GM12878 (cell line): ENCODE data around the gene MFSD6. TPM values are rescaled to one million over a fixed set of nuclear protein-coding genes. Genes with fewer than 3 reads are reported as not detected.

Experiments used
- ATAC-seq: fragments of 200-7000 bp; cut with Tn5 transposase; 3 replicates; pipeline ENCODE4 v1.9.1; 2020; ENCODE audit warnings: mild to moderate bottlenecking, moderate library complexity
- Bru-seq: library from RNA; stranded (reverse); fragments of 400-500 nt; gene quantifications from one replicate; lab custom pipeline; 2021; lab: Mats Ljungman, UMichigan
- BruChase-seq, 2 experiments: library from RNA; stranded (reverse); fragments of 400-500 nt; gene quantifications; one replicate each; lab custom pipeline; 2021; lab: Mats Ljungman, UMichigan
- BruUV-seq: library from RNA; stranded (reverse); fragments of 400-500 nt; replicated peaks from 2 replicates; lab custom pipeline; 2021; lab: Mats Ljungman, UMichigan
- CTCF ChIA-PET: fragments of 300-600 bp; sonication (Branson Sonifier 250); formaldehyde crosslinking; extraction: SDS; loops from one replicate; lab custom pipeline; 2021; ENCODE audit warnings: inconsistent platforms; lab: Yijun Ruan, JAX
- POLR2A ChIA-PET: fragments of 350-600 bp; formaldehyde crosslinking; extraction: SDS; loops from one replicate; lab custom pipeline; 2021; ENCODE audit warnings: inconsistent platforms; lab: Charles Lee
- RAD21 ChIA-PET: fragments of 300-600 bp; sonication (Branson Sonifier 250); formaldehyde crosslinking; loops from one replicate; lab custom pipeline; 2023; ENCODE audit warnings: antibody characterized with exemption; ENCODE audit not compliant: unreplicated experiment; lab: Charles Lee
- SMC1A ChIA-PET: fragments of 300-600 bp; sonication (Branson Sonifier 250); formaldehyde crosslinking; loops from one replicate; lab custom pipeline; 2023; ENCODE audit not compliant: unreplicated experiment, uncharacterized antibody; lab: Charles Lee
- DNase-seq: peaks from one replicate; pipeline ENCODE4 v3.0.0-alpha.2; 2011; ENCODE audit warnings: low read depth, low spot score
- FAIRE-seq: peaks from 3 replicates; lab custom pipeline; 2011; peaks lifted over from hg19 to GRCh38; lab: Jason Lieb, UNC
- H2AFZ ChIP-seq: 2 replicates; pipeline ENCODE4 v1.6.0; 2011; ENCODE audit warnings: low read depth, low read length, control low read depth; ENCODE audit not compliant: control insufficient read depth
- H3K27ac ChIP-seq: 2 replicates; pipeline ENCODE4 v1.5.1; 2011; ENCODE audit warnings: control low read depth; ENCODE audit not compliant: control insufficient read depth, insufficient read depth
- H3K27me3 ChIP-seq, 2 experiments: replicated peaks in 1 of 2; 2 replicates each; pipeline versions ENCODE4 v1.6.0 to v1.6.1; 2011; ENCODE audit warnings: low read length in 1 of 2; ENCODE audit not compliant: control insufficient read depth in 2 of 2, insufficient read depth in 2 of 2
- H3K36me3 ChIP-seq, 2 experiments: 2 replicates each; pipeline ENCODE4 v1.5.1; 2011; ENCODE audit warnings: low read length in 1 of 2; ENCODE audit not compliant: control insufficient read depth in 2 of 2, insufficient read depth in 2 of 2
- H3K4me1 ChIP-seq: 2 replicates; pipeline ENCODE4 v1.6.1; 2011; ENCODE audit warnings: mild to moderate bottlenecking, low read length, moderate library complexity, mixed read lengths; ENCODE audit not compliant: control insufficient read depth, insufficient read depth
- H3K4me2 ChIP-seq: 2 replicates; pipeline ENCODE4 v1.6.0; 2011; ENCODE audit warnings: control low read depth; ENCODE audit not compliant: control insufficient read depth, insufficient read depth
- H3K4me3 ChIP-seq: fragments of 200-600 bp; sonication (generic); 2 replicates; pipeline ENCODE4 v1.5.1; 2016
- H3K79me2 ChIP-seq: 2 replicates; pipeline ENCODE4 v1.6.0; 2011; ENCODE audit warnings: low read length; ENCODE audit not compliant: control insufficient read depth, insufficient read depth
- H3K9ac ChIP-seq: 2 replicates; pipeline ENCODE4 v1.8.0; 2011; ENCODE audit warnings: low read length, control low read depth, mixed read lengths; ENCODE audit not compliant: control insufficient read depth, insufficient read depth
- H3K9me3 ChIP-seq: replicated peaks from 3 replicates; pipeline ENCODE4 v1.5.1; 2011; ENCODE audit warnings: mild to moderate bottlenecking, low read length; ENCODE audit not compliant: control insufficient read depth, insufficient read depth
- H4K20me1 ChIP-seq: 2 replicates; pipeline ENCODE4 v1.6.0; 2011; ENCODE audit not compliant: control insufficient read depth, insufficient read depth
- CHD1 ChIP-seq: IDR thresholded peaks from 2 replicates; pipeline ENCODE4 v1.6.1; 2012; ENCODE audit warnings: low read depth, low read length, improper control_type of control experiment
- EP300 ChIP-seq, 2 experiments: fragments of 150-350 bp in 1 of 2; IDR thresholded peaks; 2 replicates each; pipeline ENCODE4 v1.6.1; 2011 to 2012; ENCODE audit warnings: low read depth in 2 of 2, low read length in 2 of 2, borderline replicate concordance in 1 of 2, improper control_type of control experiment in 1 of 2, inconsistent platforms in 1 of 2; ENCODE audit not compliant: control insufficient read depth in 1 of 2
- JUNB ChIP-seq: IDR thresholded peaks from 2 replicates; pipeline ENCODE4 v1.6.1; 2016; ENCODE audit warnings: antibody characterized with exemption, mild to moderate bottlenecking
- KAT2A ChIP-seq: conservative IDR thresholded peaks from 2 replicates; pipeline ENCODE4 v1.6.1; 2011; ENCODE audit warnings: low read depth, low read length; ENCODE audit not compliant: control insufficient read depth
- KLF5 ChIP-seq: fragments of 450-650 bp; IDR thresholded peaks from 2 replicates; pipeline ENCODE4 v1.6.1; 2014; ENCODE audit warnings: mild to moderate bottlenecking; ENCODE audit not compliant: partially characterized antibody
- MEF2B ChIP-seq: fragments of 450-650 bp; IDR thresholded peaks from 2 replicates; pipeline ENCODE4 v1.6.1; 2018; ENCODE audit warnings: mild to moderate bottlenecking, moderate library complexity; ENCODE audit not compliant: partially characterized antibody, poor library complexity, severe bottlenecking
- MTA3 ChIP-seq: IDR thresholded peaks from 2 replicates; pipeline ENCODE4 v1.6.1; 2012; ENCODE audit warnings: low read length, inconsistent platforms, borderline replicate concordance
- RB1 ChIP-seq: fragments of 450-650 bp; formaldehyde crosslinking; IDR thresholded peaks from 2 replicates; pipeline ENCODE4 v1.6.1; 2017; ENCODE audit warnings: mild to moderate bottlenecking, borderline replicate concordance
- SMC3 ChIP-seq: IDR thresholded peaks from 2 replicates; pipeline ENCODE4 v1.6.1; 2011; ENCODE audit warnings: low read length, improper control_type of control experiment, borderline replicate concordance
- ZBED1 ChIP-seq: IDR thresholded peaks from 2 replicates; pipeline ENCODE4 v1.6.1; 2016; ENCODE audit warnings: borderline replicate concordance
- ZNF217 ChIP-seq: fragments of 450-650 bp; IDR thresholded peaks from 2 replicates; pipeline ENCODE4 v1.6.1; 2017; ENCODE audit warnings: antibody characterized with exemption, mild to moderate bottlenecking
- ZNF24 ChIP-seq: fragments of 450-650 bp; IDR thresholded peaks from 2 replicates; pipeline ENCODE4 v1.6.1; 2017; ENCODE audit warnings: antibody characterized with exemption, mild to moderate bottlenecking
- WGBS: methylation state at CpG from one replicate; pipeline ENCODE4 v1.1.6; 2016; ENCODE audit warnings: low lambda C conversion rate; ENCODE audit not compliant: insufficient replicate concordance, insufficient coverage; ENCODE audit errors: missing lambda C conversion rate; 5-methylcytosine and 5-hydroxymethylcytosine counted together
- in situ Hi-C: fragments of 300-500 bp; cut with MboI; formaldehyde crosslinking; loops from 9 replicates; pipeline ENCODE4 v1.14.3; 2018; ENCODE audit warnings: mixed read lengths
- intact Hi-C: fragments of 100-400 bp; cut with micrococcal nuclease; formaldehyde crosslinking; loops from one replicate; pipeline ENCODE4 v1.14.2; 2022; ENCODE audit not compliant: unreplicated experiment
- long read RNA-seq, 2 experiments: library from polyadenylated mRNA; unstranded; transcript quantifications; one replicate each; pipeline ENCODE4 v2.0.0, GENCODE V29; 2019 to 2020
- polyA minus RNA-seq, 3 experiments: library from RNA; depleted of rRNA, polyadenylated mRNA; stranded (reverse); fragments of >200 nt; gene quantifications; 2 replicates each; pipeline ENCODE4 v1.2.3, GENCODE V29; 2011
- polyA plus RNA-seq, 11 experiments: library from polyadenylated mRNA; depleted of rRNA in 4 of 11; unstranded in 6 of 11; stranded (reverse) in 5 of 11; fragments of >200 nt; fragmentation: Nextera tagmentation in 4 of 11; fragmentation: Illumina TruSeq in 1 of 11; extraction: Ambion mirVana in 4 of 11; extraction: Trizol in 1 of 11; gene quantifications; 1 replicate in 1 of 11; 2 replicates in 10 of 11; pipeline versions ENCODE4 v1.2.1 to v1.2.3, GENCODE V29; 2011 to 2016; ENCODE audit warnings: inconsistent platforms in 2 of 11, missing spikeins in 2 of 11, low read depth in 1 of 11
- total RNA-seq, 4 experiments: library from RNA; depleted of rRNA in 3 of 4; stranded (reverse); fragments of >200 nt in 3 of 4; fragmentation: Illumina TruSeq in 1 of 4; extraction: Trizol in 1 of 4; gene quantifications; 2 replicates each; pipeline versions ENCODE4 v1.2.1 to v1.2.3, GENCODE V29; 2013 to 2021
- TF ChIP-seq, protein P1 (sequence below): fragments of 450-650 bp; IDR thresholded peaks from 2 replicates; pipeline ENCODE4 v1.6.1; 2017; ENCODE audit warnings: low read depth, mild to moderate bottlenecking, moderate library complexity

Gene MFSD6
- total RNA-seq (2013; cell fraction: nucleolus; rRNA removed), result 50.7 and 65.8 TPM in 2 replicates
- total RNA-seq (2014; rRNA removed) (38.3 and 38.6 TPM in 2 replicates), total RNA-seq (2014; rRNA removed; fragmentation: Illumina TruSeq; extraction: Trizol) (20.6 and 21.5 TPM in 2 replicates), total RNA-seq (2021) (42.6 and 44.1 TPM in 2 replicates), polyA plus RNA-seq (2011; rRNA removed) (20.9 and 25.8 TPM in 2 replicates), polyA plus RNA-seq (2014; fragmentation: Illumina TruSeq; extraction: Trizol) (32.2 and 32.5 TPM in 2 replicates), polyA plus RNA-seq (2014; fragmentation: Nextera tagmentation; extraction: Ambion mirVana) (10 to 100 TPM in 1 of 2 experiments, 1 to 10 TPM in 1; 6.7 to 10.3 TPM), polyA plus RNA-seq (2014; rRNA removed) (26.9 and 29.5 TPM in 2 replicates), polyA plus RNA-seq (2016; fragmentation: Nextera tagmentation; extraction: Ambion mirVana) (10 to 100 TPM; 19.5 to 34.4 TPM), polyA minus RNA-seq (2011; rRNA and poly(A)+ RNA removed) (37.5 and 45.6 TPM in 2 replicates), Bru-seq, nascent RNA (percentile 71 among the genes with signal in this experiment), BruChase-seq, experiment 1, labeled RNA remaining after a 6-hour chase (percentile 58 among the genes with signal in this experiment), BruChase-seq, experiment 2, labeled RNA remaining after a 2-hour chase (percentile 60 among the genes with signal in this experiment)
- polyA plus RNA-seq (2011; ENCODE audit: low read depth), result 12.2 TPM
- 19.6 and 22.2 TPM in 2 replicates for polyA plus RNA-seq (2011; cell fraction: cytosol; rRNA removed)
- 12.9 and 13.6 TPM in 2 replicates for polyA plus RNA-seq (2011; cell fraction: nucleus; rRNA removed)
- polyA plus RNA-seq (2012), result 19.4 and 20.9 TPM in 2 replicates
- 12.7 and 12.8 TPM in 2 replicates for polyA minus RNA-seq (2011; cell fraction: cytosol; rRNA and poly(A)+ RNA removed)
- 23.7 and 42.4 TPM in 2 replicates for polyA minus RNA-seq (2011; cell fraction: nucleus; rRNA and poly(A)+ RNA removed)
- long read RNA-seq, experiment 1, full-length matches to known transcripts, result 2 of 4 reads
- long read RNA-seq, experiment 1, partial matches to known transcripts, result 0 of 4 reads
- long read RNA-seq, experiment 1, other reads (novel, unspliced or antisense), result 2 of 4 reads
- long read RNA-seq, experiment 2, full-length matches to known transcripts, result 2 of 41 reads
- long read RNA-seq, experiment 2, partial matches to known transcripts, result 9 of 41 reads
- long read RNA-seq, experiment 2, other reads (novel, unspliced or antisense), result 30 of 41 reads

DNA sequence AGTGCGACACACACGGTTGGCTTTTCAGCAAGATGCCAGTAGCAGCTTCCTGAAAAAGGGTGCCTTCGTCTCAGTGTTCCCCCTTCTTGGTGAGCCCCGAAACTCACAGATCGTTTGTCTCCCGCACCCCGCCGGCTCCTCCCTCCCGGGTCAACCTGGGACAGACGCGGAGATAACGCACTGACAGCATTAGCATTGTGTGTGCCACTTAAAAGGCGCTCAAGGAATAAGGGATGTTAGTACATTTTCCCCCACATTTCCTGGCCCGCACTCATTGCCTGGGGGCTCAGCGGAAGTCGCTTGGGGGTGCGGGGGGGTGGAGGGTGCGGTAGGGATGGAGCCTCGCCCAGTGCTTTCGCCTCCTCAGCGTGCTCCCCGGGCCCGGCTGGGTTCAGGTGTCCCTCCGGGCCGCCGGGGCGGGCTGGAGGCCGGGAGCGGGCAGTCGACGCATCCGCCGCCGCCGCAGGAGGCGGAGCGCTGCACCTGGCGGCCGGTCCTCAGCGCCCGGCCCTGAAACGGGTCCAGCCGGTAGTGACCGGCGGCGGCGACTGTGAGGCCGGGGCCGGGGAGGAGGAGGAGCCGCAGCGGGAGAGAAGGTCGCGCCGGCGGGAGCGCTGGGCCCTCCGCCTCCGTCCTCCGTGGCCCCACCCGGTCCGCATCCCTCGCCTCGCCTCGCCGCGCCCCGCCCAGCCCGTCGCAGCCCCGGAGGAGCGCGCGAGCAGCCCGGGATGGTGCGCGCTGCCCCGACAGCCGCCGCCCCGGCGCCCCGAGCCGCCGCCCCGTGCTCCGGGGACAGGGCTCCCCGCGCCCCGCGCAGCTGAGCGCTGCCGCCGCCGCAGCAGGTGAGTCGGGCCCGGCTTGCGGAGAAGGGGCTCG lies at the start of gene MFSD6:
Gene MFSD6 (plus strand): TSS at position 694 of the 876 bp plus-strand sequence. CDS start 27,675 bp downstream, outside the sequence.
- peak within 1 kb of the TSS; percentile 96 for H3K9ac ChIP-seq
- no peak for DNase-seq
- H3K4me1 ChIP-seq, result no peaks in the 10 kb centered on the region; the same call in 1 of the 2 replicates
- ChIA-PET POLR2A (no interaction called here), CTCF (interaction anchor here (1.0 to 1.5 kb wide), 4 partner anchors 8 to 25 kb away, joined by 3 to 7 read pairs (median 4); no protein-coding TSS in a partner anchor), RAD21 (interaction anchor here (1.1 kb wide), 1 partner anchor 8 kb away, joined by 3 read pairs; no protein-coding TSS in a partner anchor), SMC1A (interaction anchor here (0.5 to 1.7 kb wide), 10 partner anchors 10 to 272 kb away, joined by 3 to 6 read pairs (median 3); no protein-coding TSS in a partner anchor)
- in situ Hi-C loops (no loop called here), intact Hi-C loops (loop anchor here (5.0 kb wide), 1 partner anchor 124 kb away; the partner anchor contains the start of gene NEMP2)
- H3K36me3 ChIP-seq, result 0 out of 4 replicates have a peak, but pooled peaks cover 0 to 2% of the 10 kb centered on the region in 2 experiments
- no peak for FAIRE-seq
- H2AFZ ChIP-seq, result peak within 1 kb of the TSS; percentile 80
- H3K27ac ChIP-seq, result peak within 1 kb of the TSS; percentile 83
- no TSS peak for BruUV-seq
- H3K79me2 ChIP-seq, result peaks cover 25% of the 10 kb centered on the region
- H3K4me2 ChIP-seq, result peak within 1 kb of the TSS; percentile 82
- H3K27me3 ChIP-seq, result no peaks in the 10 kb centered on the region
- WGBS, result 2% methylated on average over 66 of the region's 98 CpGs
- no peaks in the 10 kb centered on the region for H3K9me3 ChIP-seq
- no peaks in the 10 kb centered on the region for H4K20me1 ChIP-seq
- peak within 1 kb of the TSS; percentile 77 for H3K4me3 ChIP-seq
- ATAC-seq, result peak; percentile 75
- no peak for TF ChIP-seq EP300 (IDR thresholded peaks at IDR 0.05; ENCODE audit: borderline replicate concordance in 1 of 2, control insufficient read depth in 1 of 2, low read depth in 2 of 2, low read length in 2 of 2)
- TF ChIP-seq, protein P1, sequence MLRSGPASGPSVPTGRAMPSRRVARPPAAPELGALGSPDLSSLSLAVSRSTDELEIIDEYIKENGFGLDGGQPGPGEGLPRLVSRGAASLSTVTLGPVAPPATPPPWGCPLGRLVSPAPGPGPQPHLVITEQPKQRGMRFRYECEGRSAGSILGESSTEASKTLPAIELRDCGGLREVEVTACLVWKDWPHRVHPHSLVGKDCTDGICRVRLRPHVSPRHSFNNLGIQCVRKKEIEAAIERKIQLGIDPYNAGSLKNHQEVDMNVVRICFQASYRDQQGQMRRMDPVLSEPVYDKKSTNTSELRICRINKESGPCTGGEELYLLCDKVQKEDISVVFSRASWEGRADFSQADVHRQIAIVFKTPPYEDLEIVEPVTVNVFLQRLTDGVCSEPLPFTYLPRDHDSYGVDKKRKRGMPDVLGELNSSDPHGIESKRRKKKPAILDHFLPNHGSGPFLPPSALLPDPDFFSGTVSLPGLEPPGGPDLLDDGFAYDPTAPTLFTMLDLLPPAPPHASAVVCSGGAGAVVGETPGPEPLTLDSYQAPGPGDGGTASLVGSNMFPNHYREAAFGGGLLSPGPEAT, result no peak
- TF ChIP-seq RB1, result no peak; the same call in 1 of the 2 replicates
- TF ChIP-seq MTA3, result no peak
- TF ChIP-seq SMC3, result 0 out of 2 replicates have a peak, but pooled peaks have one; percentile 0
- TF ChIP-seq CHD1, result no peak
- no peak for TF ChIP-seq MEF2B
- TF ChIP-seq ZBED1, result no peak; the same call in 1 of the 2 replicates
- TF ChIP-seq JUNB, result no peak
- no peak for TF ChIP-seq KLF5
- TF ChIP-seq ZNF217, result peak; percentile 48; the same call in 1 of the 2 replicates
- no peak for TF ChIP-seq KAT2A
- no peak for TF ChIP-seq ZNF24
